ENCODE results near the gene IFTAP.
"Not testable (repeated sequence)": the region's sequence is repeated elsewhere in the genome, so short reads cannot be mapped to it uniquely, and the experiment has no call there.

The IFTAP gene

GRCh38 chr11:36638556-36638955 is 44.3 kb downstream of the IFTAP start:
- no peak for DNase-seq (ENCODE audit: low read depth)

- DNase-seq (ENCODE audit: low read depth), result no peak
Observed at GRCh38 chr11:36657610-36658267, 63.4 kb downstream of the IFTAP start.

GRCh38 chr11:36661359-36661758 is 67.1 kb downstream of the IFTAP start:
- not testable (repeated sequence) for DNase-seq (ENCODE audit: low read depth)

GRCh38 chr11:36672815-36673450 is 78.6 kb downstream of the IFTAP start:
- DNase-seq (ENCODE audit: low read depth), result no peak

GRCh38 chr11:36679547-36679946 is 85.2 kb downstream of the IFTAP start:
- not testable (repeated sequence) for DNase-seq (ENCODE audit: low read depth)

- no peak for DNase-seq (ENCODE audit: low read depth)
Observed at GRCh38 chr11:36683818-36684217, 89.5 kb downstream of the IFTAP start.

- DNase-seq (ENCODE audit: low read depth), result peak; percentile 15
Observed at GRCh38 chr11:36684840-36685801, 90.8 kb downstream of the IFTAP start.

- DNase-seq (ENCODE audit: low read depth), result no peak
Observed at GRCh38 chr11:36688132-36688531, 93.8 kb downstream of the IFTAP start.

- no peak for DNase-seq (ENCODE audit: low read depth)
Observed at GRCh38 chr11:36688571-36689291, 94.4 kb downstream of the IFTAP start.

- no peak for DNase-seq (ENCODE audit: low read depth)
Observed at GRCh38 chr11:36689442-36689841, 95.1 kb downstream of the IFTAP start.

- DNase-seq (ENCODE audit: low read depth), result no peak
Observed at GRCh38 chr11:36692704-36693103, 98.4 kb downstream of the IFTAP start.

- no peak for DNase-seq (ENCODE audit: low read depth)
Observed at GRCh38 chr11:36693139-36693843, 99.0 kb downstream of the IFTAP start.

- DNase-seq (ENCODE audit: low read depth), result no peak
Observed at GRCh38 chr11:36695111-36695510, 100.8 kb downstream of the IFTAP start.

GRCh38 chr11:36695571-36695970 is 101.3 kb downstream of the IFTAP start:
- DNase-seq (ENCODE audit: low read depth), result no peak

- DNase-seq (ENCODE audit: low read depth), result no peak
Observed at GRCh38 chr11:36696550-36696949, 102.2 kb downstream of the IFTAP start.

GRCh38 chr11:36699271-36699670 is 105.0 kb downstream of the IFTAP start:
- no peak for DNase-seq (ENCODE audit: low read depth)

GRCh38 chr11:36700246-36700645 is 105.9 kb downstream of the IFTAP start:
- no peak for DNase-seq (ENCODE audit: low read depth)

- DNase-seq (ENCODE audit: low read depth), result no peak
Observed at GRCh38 chr11:36702330-36703054, 108.2 kb downstream of the IFTAP start.

GRCh38 chr11:36703055-36703404 is 108.7 kb downstream of the IFTAP start:
- no peak for DNase-seq (ENCODE audit: low read depth)

Measured in stimulated activated CD8-positive, alpha-beta memory T cell treated with anti-CD3 and anti-CD28 coated beads, Interleukin-12 subunit alpha, Interleukin-12 subunit beta, amount 100 ng/mL, for 4 hours (primary cell).